PFSK-1 (cell line): ENCODE results near the gene TRPM2.

ENCODE experiments used
- POLR2AphosphoS5 ChIP-seq: IDR thresholded peaks from 2 replicates; pipeline ENCODE4 v1.6.1; 2012; ENCODE audit warnings: low read depth, mild to moderate bottlenecking, control low read depth, low read length, moderate library complexity
- SIN3A ChIP-seq: IDR thresholded peaks from 2 replicates; pipeline ENCODE4 v1.6.1; 2012; ENCODE audit warnings: mild to moderate bottlenecking, low read length, moderate library complexity, borderline replicate concordance; ENCODE audit not compliant: insufficient read depth
- TAF1 ChIP-seq: IDR thresholded peaks from 2 replicates; pipeline ENCODE4 v1.6.1; 2012; ENCODE audit warnings: low read length, control low read depth, borderline replicate concordance; ENCODE audit not compliant: insufficient read depth

GRCh38 chr21:44483288-44484237, 130.1 kb downstream of the TRPM2 start:
- TF ChIP-seq POLR2AphosphoS5: no peak
- TF ChIP-seq TAF1: no peak
- TF ChIP-seq SIN3A: no peak
